Cerebellar cortex (tissue), 1 donor: ENCODE results near the gene SLC30A9.

Source experiments
- DNase-seq: peaks from one replicate; pipeline ENCODE4 v3.0.0-alpha.2; 2015; ENCODE audit warnings: low spot score

Gene SLC30A9

GRCh38 chr4:41999321-41999720 lies 9.0 kb downstream of the SLC30A9 start:
- no peak for DNase-seq

- DNase-seq = no peak
Observed at GRCh38 chr4:42008011-42008786, 17.9 kb downstream of the SLC30A9 start.

- no peak for DNase-seq
Observed at GRCh38 chr4:42015438-42015837, 25.1 kb downstream of the SLC30A9 start.

- no peak for DNase-seq
Observed at GRCh38 chr4:42018451-42018850, 28.1 kb downstream of the SLC30A9 start.

- DNase-seq = no peak
Observed at GRCh38 chr4:42048394-42048793, 58.1 kb downstream of the SLC30A9 start.

- no peak for DNase-seq
Observed at GRCh38 chr4:42050516-42051249, 60.4 kb downstream of the SLC30A9 start.

GRCh38 chr4:42066402-42066801 lies 76.1 kb downstream of the SLC30A9 start:
- DNase-seq = no peak

- DNase-seq = no peak
Observed at GRCh38 chr4:42067264-42067663, 76.9 kb downstream of the SLC30A9 start.

- DNase-seq = no peak
Observed at GRCh38 chr4:42070463-42070862, 80.1 kb downstream of the SLC30A9 start.

- no peak for DNase-seq
Observed at GRCh38 chr4:42074294-42074693, 84.0 kb downstream of the SLC30A9 start.

GRCh38 chr4:42078184-42078801 lies 88.0 kb downstream of the SLC30A9 start:
- no peak for DNase-seq

GRCh38 chr4:42080306-42080705 lies 90.0 kb downstream of the SLC30A9 start:
- no peak for DNase-seq

GRCh38 chr4:42083816-42084215 lies 93.5 kb downstream of the SLC30A9 start:
- DNase-seq = no peak

GRCh38 chr4:42088386-42088785 lies 98.1 kb downstream of the SLC30A9 start:
- no peak for DNase-seq

- no peak for DNase-seq
Observed at GRCh38 chr4:42101446-42101975, 111.2 kb downstream of the SLC30A9 start.

- DNase-seq = no peak
Observed at GRCh38 chr4:42104521-42104920, 114.2 kb downstream of the SLC30A9 start.

- no peak for DNase-seq
Observed at GRCh38 chr4:42112846-42113245, 122.5 kb downstream of the SLC30A9 start.

- no peak for DNase-seq
Observed at GRCh38 chr4:42119886-42120285, 129.6 kb downstream of the SLC30A9 start.

GRCh38 chr4:42122237-42122636 lies 131.9 kb downstream of the SLC30A9 start:
- no peak for DNase-seq

- no peak for DNase-seq
Observed at GRCh38 chr4:42123071-42123644, 132.8 kb downstream of the SLC30A9 start.

GRCh38 chr4:42132099-42132498 lies 141.8 kb downstream of the SLC30A9 start:
- no peak for DNase-seq

- DNase-seq = no peak
Observed at GRCh38 chr4:42133006-42133405, 142.7 kb downstream of the SLC30A9 start.
